SK-N-MC (cell line): ENCODE measurements around the gene RPP25L.
"Not testable (repeated sequence)": the region's sequence is repeated elsewhere in the genome, so short reads cannot be mapped to it uniquely, and the experiment has no call there.

Source experiments
- DNase-seq: peaks from one replicate; pipeline ENCODE4 v3.0.0-alpha.2; 2011; ENCODE audit warnings: low read depth, low spot score
- H3K27ac ChIP-seq: fragments of 200-600 bp; sonication (generic); 2 replicates; pipeline ENCODE4 v1.5.1; 2016; ENCODE audit warnings: mixed run types
- H3K36me3 ChIP-seq: fragments of 200-600 bp; sonication (generic); 2 replicates; pipeline ENCODE4 v1.6.1; 2017; ENCODE audit warnings: antibody characterized with exemption, low read length, mixed read lengths; ENCODE audit not compliant: insufficient read depth
- H3K4me3 ChIP-seq: fragments of 200-600 bp; sonication (generic); 2 replicates; pipeline ENCODE4 v1.5.1; 2016
- H3K9ac ChIP-seq: fragments of 200-600 bp; sonication (generic); 2 replicates; pipeline ENCODE4 v1.8.0; 2017; ENCODE audit warnings: mixed run types, mixed read lengths; ENCODE audit not compliant: insufficient read length
- H3K9me3 ChIP-seq: fragments of 200-600 bp; sonication (generic); 2 replicates; pipeline ENCODE4 v1.6.1; 2017; ENCODE audit warnings: low read depth, mild to moderate bottlenecking, antibody characterized with exemption, low read length, moderate library complexity, mixed read lengths
- EZH2 ChIP-seq: fragments of 200-600 bp; sonication (generic); IDR thresholded peaks from one replicate; pipeline ENCODE4 v1.6.1; 2017; ENCODE audit warnings: antibody characterized with exemption
- FOXP2 ChIP-seq: optimal IDR thresholded peaks from 2 replicates; pipeline ENCODE3; 2011; ENCODE audit warnings: mild to moderate bottlenecking, moderate library complexity; ENCODE audit not compliant: insufficient read depth; ENCODE audit errors: extremely low read length, control extremely low read depth
- POLR2AphosphoS5 ChIP-seq: IDR thresholded peaks from 2 replicates; pipeline ENCODE4 v1.6.1; 2012; ENCODE audit warnings: mild to moderate bottlenecking, low read depth, low read length, borderline replicate concordance

The RPP25L gene

GRCh38 chr9:34644766-34645314 is 32.9 kb upstream of the RPP25L start:
- no peak overlapping the region for H3K9ac ChIP-seq
- TF ChIP-seq EZH2 = no peak
- no peak for TF ChIP-seq FOXP2
- no peak for TF ChIP-seq POLR2AphosphoS5
- H3K27ac ChIP-seq = no peak overlapping the region
- DNase-seq = no peak
- H3K4me3 ChIP-seq = no peak overlapping the region
- H3K36me3 ChIP-seq = peaks cover 16% of the 10 kb centered on the region; the same call in 1 of the 2 replicates
- no peaks in the 10 kb centered on the region for H3K9me3 ChIP-seq

GRCh38 chr9:34642679-34643078 is 30.8 kb upstream of the RPP25L start:
- Histone ChIP-seq H3K9ac (no peak overlapping the region), H3K27ac (0 out of 2 replicates have a peak overlapping the region, but pooled peaks have one; percentile 16), H3K36me3 (no peaks in the 10 kb centered on the region; the same call in 1 of the 2 replicates), H3K9me3 (no peaks in the 10 kb centered on the region), H3K4me3 (no peak overlapping the region)
- DNase-seq = no peak
- TF ChIP-seq EZH2 (no peak), POLR2AphosphoS5 (no peak), FOXP2 (no peak)

GRCh38 chr9:34639322-34639721 is 27.4 kb upstream of the RPP25L start:
- DNase-seq, H3K27ac ChIP-seq, H3K4me3 ChIP-seq, H3K9ac ChIP-seq, H3K9me3 ChIP-seq: not testable (repeated sequence)
- peaks cover 13% of the 10 kb centered on the region; the same call in 1 of the 2 replicates for H3K36me3 ChIP-seq

GRCh38 chr9:34638138-34638445 is 26.2 kb upstream of the RPP25L start:
- H3K36me3 ChIP-seq = peaks cover 13% of the 10 kb centered on the region; the same call in 1 of the 2 replicates
- H3K9me3 ChIP-seq = no peaks in the 10 kb centered on the region
- DNase-seq = no peak
- peak overlapping the region; percentile 86 for H3K9ac ChIP-seq
- peak overlapping the region; percentile 98 for H3K4me3 ChIP-seq
- TF ChIP-seq EZH2 = no peak
- TF ChIP-seq FOXP2 = no peak
- TF ChIP-seq POLR2AphosphoS5 = no peak
- H3K27ac ChIP-seq = peak overlapping the region; percentile 77

DNA sequence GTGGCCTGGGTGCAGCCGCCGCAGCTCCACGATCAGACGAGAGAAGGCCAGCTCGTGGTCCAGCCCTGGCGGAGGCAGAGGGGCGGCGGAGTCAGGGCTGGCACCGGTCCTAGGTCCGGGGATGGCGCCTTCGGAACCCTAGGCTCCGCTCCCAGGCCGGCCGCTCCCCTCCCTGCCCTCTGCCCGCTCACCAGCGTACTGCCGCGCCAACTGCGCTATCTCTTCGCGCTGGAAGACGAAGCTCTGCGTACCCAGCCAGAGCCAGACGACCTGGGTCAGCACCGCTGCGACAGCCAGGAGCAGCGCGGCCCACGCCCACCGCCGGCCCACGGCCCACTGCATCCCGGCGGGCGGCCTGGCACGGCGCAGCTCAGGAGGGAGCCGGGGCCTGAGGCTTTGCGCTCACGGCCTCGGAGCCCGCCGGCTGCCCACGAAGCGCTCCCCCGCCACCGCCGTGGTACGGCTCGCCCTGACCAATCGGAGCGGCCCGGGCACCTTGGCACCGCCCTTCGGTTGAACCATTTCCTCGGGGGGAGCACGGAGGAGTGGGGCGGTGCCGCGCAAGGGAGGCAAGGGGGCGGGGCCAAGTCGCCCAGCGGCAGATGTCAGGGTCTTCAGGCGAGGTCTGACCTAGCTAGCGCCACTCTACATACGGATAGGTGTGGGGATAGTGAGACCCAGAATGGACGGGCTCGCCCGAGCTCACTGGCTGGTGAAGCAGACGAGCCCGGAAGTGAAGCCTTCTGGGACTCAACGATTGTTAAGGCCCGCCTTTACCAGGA is 25.6 kb upstream of the RPP25L start, which contains the start of gene SIGMAR1:
Gene SIGMAR1 (minus strand): TSS at position 432 of the 782 bp plus-strand sequence. CDS start 90 bp downstream, at position 342.
- H3K4me3 ChIP-seq = peak within 1 kb of the TSS; percentile 98
- H3K27ac ChIP-seq = peak within 1 kb of the TSS; percentile 77
- H3K9me3 ChIP-seq = no peaks in the 10 kb centered on the region
- peaks cover 13% of the 10 kb centered on the region; the same call in 1 of the 2 replicates for H3K36me3 ChIP-seq
- no peak for DNase-seq
- H3K9ac ChIP-seq = peak within 1 kb of the TSS; percentile 86
- TF ChIP-seq EZH2 (no peak), POLR2AphosphoS5 (peak; percentile 93), FOXP2 (peak; percentile 45)

DNA sequence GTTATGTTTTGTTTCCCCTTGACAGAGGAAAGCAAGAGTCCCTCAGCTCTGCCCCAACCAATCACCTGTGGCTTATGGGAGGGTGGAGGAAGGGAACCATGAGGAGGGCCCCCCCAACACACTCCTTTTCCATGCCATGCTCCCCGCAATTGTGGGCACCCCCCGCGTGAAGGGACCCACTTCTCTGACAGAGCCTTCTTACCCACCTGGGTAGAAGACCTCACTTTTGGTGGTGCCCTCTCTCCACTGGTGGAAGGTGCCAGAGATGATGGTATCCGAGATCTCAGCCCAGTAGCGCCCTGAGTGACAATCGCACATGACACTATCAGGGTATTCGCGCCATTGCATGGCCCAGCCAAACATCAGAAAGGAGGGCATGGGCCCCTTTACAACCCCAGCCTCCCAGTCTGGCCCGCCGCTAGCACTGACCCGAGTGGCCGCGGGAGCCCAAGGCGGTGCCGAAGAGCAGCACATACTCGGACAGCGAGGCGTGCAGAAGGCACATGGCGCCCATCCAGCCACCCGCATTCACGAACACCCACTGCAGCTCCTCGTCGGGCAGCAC is 25.0 kb upstream of the RPP25L start:
- H3K4me3 ChIP-seq = peak overlapping the region; percentile 98
- H3K27ac ChIP-seq = no peak overlapping the region
- TF ChIP-seq FOXP2 (no peak), EZH2 (no peak), POLR2AphosphoS5 (no peak)
- no peaks in the 10 kb centered on the region for H3K9me3 ChIP-seq
- H3K9ac ChIP-seq = peak overlapping the region; percentile 86
- peaks cover 13% of the 10 kb centered on the region; the same call in 1 of the 2 replicates for H3K36me3 ChIP-seq
- DNase-seq = no peak

GRCh38 chr9:34635556-34635955 is 23.7 kb upstream of the RPP25L start:
- H3K4me3 ChIP-seq = peak overlapping the region; percentile 98; the same call in 1 of the 2 replicates
- no peaks in the 10 kb centered on the region for H3K9me3 ChIP-seq
- no peak overlapping the region for H3K27ac ChIP-seq
- H3K9ac ChIP-seq = peak overlapping the region; percentile 41
- TF ChIP-seq POLR2AphosphoS5 = no peak
- no peak for TF ChIP-seq EZH2
- TF ChIP-seq FOXP2 = no peak
- DNase-seq = no peak
- H3K36me3 ChIP-seq = peaks cover 13% of the 10 kb centered on the region; the same call in 1 of the 2 replicates

GRCh38 chr9:34634551-34635248 is 22.8 kb upstream of the RPP25L start:
- H3K27ac ChIP-seq = no peak overlapping the region
- H3K9ac ChIP-seq = no peak overlapping the region
- no peak for TF ChIP-seq FOXP2
- TF ChIP-seq POLR2AphosphoS5 = peak; percentile 57; the same call in 1 of the 2 replicates
- H3K4me3 ChIP-seq = no peak overlapping the region
- H3K36me3 ChIP-seq = peaks cover 13% of the 10 kb centered on the region; the same call in 1 of the 2 replicates
- DNase-seq = no peak
- no peaks in the 10 kb centered on the region for H3K9me3 ChIP-seq
